Stomach (tissue), 9 donors: ENCODE data around the gene FOLR1. TPM values are rescaled to one million over a fixed set of nuclear protein-coding genes. Genes with fewer than 3 reads are reported as not detected.
"Not testable (repeated sequence)": the region's sequence is repeated elsewhere in the genome, so short reads cannot be mapped to it uniquely, and the experiment has no call there.

Experiments
- DNase-seq, 2 donors: peaks; one replicate each; pipeline versions ENCODE4 v3.0.0 to v3.0.0-alpha.2; 2013 to 2019
- H3K27ac ChIP-seq, 5 donors: fragments of 200-600 bp in 4 of 5; sonication (generic) in 4 of 5; one replicate each; pipeline ENCODE4 v1.5.1; 2013 to 2019; ENCODE audit warnings: mild to moderate bottlenecking in 1 of 5, moderate library complexity in 1 of 5
- H3K27me3 ChIP-seq, 3 donors: fragments of 200-600 bp; sonication (generic); one replicate each; pipeline ENCODE4 v1.5.1; 2017 to 2019; ENCODE audit warnings: mixed run types in 1 of 3
- H3K36me3 ChIP-seq, 4 donors: fragments of 200-600 bp; sonication (generic); 1 replicate in 3 of 4; 2 replicates in 1 of 4; pipeline ENCODE4 v1.5.1; 2016 to 2019
- H3K4me1 ChIP-seq, 4 donors: fragments of 200-600 bp; sonication (generic); one replicate each; pipeline ENCODE4 v1.5.1; 2016 to 2019
- H3K4me3 ChIP-seq, 4 donors: fragments of 200-600 bp; sonication (generic) in 3 of 4; one replicate each; pipeline ENCODE4 v1.5.1; 2016 to 2019; ENCODE audit warnings: mild to moderate bottlenecking in 1 of 4
- H3K9me3 ChIP-seq, 4 donors: fragments of 200-600 bp; sonication (generic); one replicate each; pipeline ENCODE4 v1.5.1; 2016 to 2019
- CTCF ChIP-seq, 7 experiments: fragments of 450-650 bp in 4 of 7; fragments of 200-600 bp in 3 of 7; sonication (generic) in 3 of 7; IDR thresholded peaks; one replicate each; pipeline ENCODE4 v1.5.1; 2016 to 2019; ENCODE audit warnings: antibody characterized with exemption in 7 of 7, control low read depth in 2 of 7, mild to moderate bottlenecking in 1 of 7
- EP300 ChIP-seq: sonication (generic); formaldehyde crosslinking; IDR thresholded peaks from one replicate; pipeline ENCODE4 v1.6.1; 2017; ENCODE audit warnings: antibody characterized with exemption
- POLR2A ChIP-seq, 4 donors: fragments of 450-650 bp; IDR thresholded peaks; one replicate each; pipeline ENCODE4 v1.6.1; 2016; ENCODE audit warnings: antibody characterized with exemption in 4 of 4, control low read depth in 2 of 4, mild to moderate bottlenecking in 1 of 4, moderate library complexity in 1 of 4
- POLR2AphosphoS5 ChIP-seq, 3 donors: sonication (generic); formaldehyde crosslinking; IDR thresholded peaks; one replicate each; pipeline ENCODE4 v1.6.1; 2016; ENCODE audit warnings: antibody characterized with exemption in 3 of 3
- WGBS, 5 donors: extraction: QIAGEN DNeasy Blood & Tissue Kit in 3 of 5; methylation state at CpG; one replicate each; pipeline versions ENCODE4 v1.1.5 to v1.1.7; 2013 to 2018; 5-methylcytosine and 5-hydroxymethylcytosine counted together
- intact Hi-C: fragments of 100-400 bp; cut with DNase I; formaldehyde crosslinking; loops from one replicate; pipeline ENCODE4 v1.15.1; 2023; ENCODE audit warnings: low total_unique reads
- polyA plus RNA-seq, 3 donors: library from polyadenylated mRNA; stranded (reverse); fragments of 200-250 nt; gene quantifications; one replicate each; pipeline ENCODE4 v1.2.3, GENCODE V29; 2013
- total RNA-seq, 5 donors: library from RNA; depleted of rRNA; stranded (reverse); fragments of >200 nt; gene quantifications; one replicate each; pipeline versions ENCODE4 v1.1.0 to v1.2.3, GENCODE V29; 2014 to 2016
- donor health status: healthy with polysubstance abuse.
- donor health status: Bipolar disorder and iron deficiency.
- donor health status: healthy.

FOLR1 gene
- total and polyA plus RNA-seq, 8 donors: 0.55 to 22.6 (median 6.1) TPM; not detected in 3

GRCh38 chr11:72190631-72191071, 1.3 kb upstream of the FOLR1 start:
- intact Hi-C loops: no loop called here
- Histone ChIP-seq H3K9me3 (no peaks in the 10 kb centered on the region), H3K27me3 (no peaks in the 10 kb centered on the region), H3K4me3 (no peak overlapping the region), H3K4me1 (peaks cover 0 to 12% (median 5%) of the 10 kb centered on the region in 4 donors), H3K27ac (no peak overlapping the region), H3K36me3 (no peaks in the 10 kb centered on the region)
- no peak for DNase-seq
- TF ChIP-seq POLR2A (IDR thresholded peaks at IDR 0.05) (no peak), EP300 (no peak), POLR2AphosphoS5 (IDR thresholded peaks at IDR 0.05) (no peak), CTCF (IDR thresholded peaks at IDR 0.05) (no peak)
- WGBS, 5 donors: 76 to 92% (median 78%) methylated on average over 5 of the region's 5 CpGs

GRCh38 chr11:72195518-72196270, 3.8 kb downstream of the FOLR1 start:
- intact Hi-C loops: no loop called here
- H3K27me3 ChIP-seq: no peaks in the 10 kb centered on the region
- no peaks in the 10 kb centered on the region for H3K4me1 ChIP-seq
- DNase-seq: no peak
- no peak overlapping the region for H3K4me3 ChIP-seq
- no peaks in the 10 kb centered on the region for H3K9me3 ChIP-seq
- no peaks in the 10 kb centered on the region for H3K36me3 ChIP-seq
- TF ChIP-seq POLR2A (IDR thresholded peaks at IDR 0.05) (no peak), EP300 (no peak), CTCF (IDR thresholded peaks at IDR 0.05) (no peak), POLR2AphosphoS5 (IDR thresholded peaks at IDR 0.05) (no peak)
- H3K27ac ChIP-seq: no peak overlapping the region
- 79 to 87% (median 83%) methylated on average over 11 to 12 of the region's 12 CpGs for WGBS, 5 donors

GRCh38 chr11:72201445-72201844, 9.5 kb downstream of the FOLR1 start:
- 88 to 95% (median 92%) methylated on average over 24 to 43 of the region's 43 CpGs for WGBS, 5 donors
- intact Hi-C loops, H3K4me1 ChIP-seq, H3K9me3 ChIP-seq, H3K36me3 ChIP-seq, H3K27ac ChIP-seq, H3K4me3 ChIP-seq, DNase-seq, H3K27me3 ChIP-seq: not testable (repeated sequence)

- Histone ChIP-seq H3K27ac (no peak overlapping the region), H3K9me3 (no peaks in the 10 kb centered on the region), H3K4me3 (no peak overlapping the region), H3K36me3 (no peaks in the 10 kb centered on the region), H3K4me1 (no peaks in the 10 kb centered on the region), H3K27me3 (no peaks in the 10 kb centered on the region)
- DNase-seq: peak in 1 of 2 donors; percentile 23
- intact Hi-C loops: no loop called here
- TF ChIP-seq POLR2A (IDR thresholded peaks at IDR 0.05): no peak
- TF ChIP-seq EP300: no peak
- TF ChIP-seq CTCF (IDR thresholded peaks at IDR 0.05): no peak
- no peak for TF ChIP-seq POLR2AphosphoS5 (IDR thresholded peaks at IDR 0.05)
- WGBS, 5 donors: 94 to 99% (median 97%) methylated on average over 6 of the region's 6 CpGs
Observed at GRCh38 chr11:72202571-72202970, 10.6 kb downstream of the FOLR1 start.

DNA sequence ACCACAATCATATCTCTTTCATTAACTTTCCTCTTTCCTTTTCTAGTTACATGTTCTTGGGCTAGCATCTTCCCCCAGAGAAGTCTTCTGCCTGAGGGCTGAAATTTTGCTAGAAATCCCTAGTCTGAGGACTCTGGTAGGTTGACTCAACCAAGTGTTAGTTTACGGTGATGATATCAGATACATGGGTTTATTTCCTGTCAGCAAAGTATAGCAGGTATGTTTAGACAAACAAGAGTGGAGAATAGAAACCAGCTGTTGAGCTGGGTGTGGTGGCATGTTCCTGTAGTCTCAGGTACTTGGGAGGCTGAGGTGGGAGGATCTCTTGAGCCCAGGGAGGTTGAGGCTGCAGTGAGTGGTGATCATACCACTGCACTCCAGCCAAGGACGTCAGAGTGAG, 11.2 kb downstream of the FOLR1 start:
- no peak overlapping the region for H3K27ac ChIP-seq
- no peaks in the 10 kb centered on the region for H3K4me1 ChIP-seq
- no peak for DNase-seq
- TF ChIP-seq POLR2A (IDR thresholded peaks at IDR 0.05) (no peak), POLR2AphosphoS5 (IDR thresholded peaks at IDR 0.05) (no peak)
- 53 to 73% (median 63%) methylated on average over 2 of the region's 2 CpGs for WGBS, 5 donors
- H3K36me3 ChIP-seq: no peaks in the 10 kb centered on the region
- H3K9me3 ChIP-seq: no peaks in the 10 kb centered on the region
- H3K27me3 ChIP-seq: no peaks in the 10 kb centered on the region
- intact Hi-C loops: no loop called here
- no peak overlapping the region for H3K4me3 ChIP-seq
